Neural cell (in vitro differentiated cells): ENCODE data around the gene DLG2. TPM values are rescaled to one million over a fixed set of nuclear protein-coding genes. Genes with fewer than 3 reads are reported as not detected.
A peak's percentile ranks its signal among the peaks of the same experiment; 100 is the strongest.

Source experiments
- H2AFZ ChIP-seq: fragments of 200-600, 300-800 bp; sonication (generic), shearing (Covaris generic); 2 replicates; pipeline ENCODE4 v1.6.0; 2014; ENCODE audit warnings: low read depth, mild to moderate bottlenecking, antibody characterized with exemption, low read length, moderate library complexity
- H3F3A ChIP-seq: fragments of 200-600 bp; shearing (Covaris generic); 2 replicates; pipeline ENCODE4 v1.6.1; 2016; ENCODE audit warnings: mild to moderate bottlenecking, moderate library complexity, mixed read lengths, antibody characterized with exemption, low read length; ENCODE audit not compliant: insufficient read depth, poor library complexity, severe bottlenecking
- H3K27ac ChIP-seq: fragments of 200-600, 300-800 bp; sonication (generic), shearing (Covaris generic); 2 replicates; pipeline ENCODE4 v1.5.1; 2014; ENCODE audit warnings: mild to moderate bottlenecking, low read length, moderate library complexity
- H3K27me3 ChIP-seq: fragments of 300-800, 200-600 bp; sonication (generic), shearing (Covaris generic); 2 replicates; pipeline ENCODE4 v1.6.0; 2014; ENCODE audit warnings: mild to moderate bottlenecking, low read depth, low read length, moderate library complexity; ENCODE audit not compliant: insufficient read depth
- H3K36me3 ChIP-seq: fragments of 300-800, 200-600 bp; sonication (generic), shearing (Covaris generic); 2 replicates; pipeline ENCODE4 v1.5.1; 2014; ENCODE audit warnings: mild to moderate bottlenecking, antibody characterized with exemption, low read length, moderate library complexity; ENCODE audit not compliant: insufficient read depth
- H3K4me2 ChIP-seq: fragments of 300-800, 200-600 bp; sonication (generic), shearing (Covaris generic); 2 replicates; pipeline ENCODE4 v1.6.0; 2014; ENCODE audit warnings: mild to moderate bottlenecking, low read length
- H3K4me3 ChIP-seq: fragments of 300-800, 200-600 bp; sonication (generic), shearing (Covaris generic); 2 replicates; pipeline ENCODE4 v1.5.1; 2014; ENCODE audit warnings: mild to moderate bottlenecking, low read length, moderate library complexity
- H3K79me2 ChIP-seq: fragments of 200-600 bp; shearing (Covaris generic); replicated peaks from 2 replicates; pipeline ENCODE4 v1.6.0; 2014; ENCODE audit warnings: mild to moderate bottlenecking, low read length, moderate library complexity; ENCODE audit not compliant: insufficient read depth
- H3K9ac ChIP-seq: fragments of 300-800, 200-600 bp; sonication (generic), shearing (Covaris generic); 2 replicates; pipeline ENCODE4 v1.6.1; 2016; ENCODE audit warnings: mild to moderate bottlenecking, low read length, mixed read lengths
- H3K9me2 ChIP-seq: fragments of 200-600 bp; shearing (Covaris generic); 2 replicates; pipeline ENCODE4 v1.6.1; 2016; ENCODE audit warnings: mild to moderate bottlenecking, low read length, mixed read lengths; ENCODE audit not compliant: insufficient read depth
- H3K9me3 ChIP-seq: fragments of 200-600, 300-800 bp; sonication (generic), shearing (Covaris generic); 2 replicates; pipeline ENCODE4 v1.6.1; 2016; ENCODE audit warnings: mild to moderate bottlenecking, mixed run types, low read length, moderate library complexity, mixed read lengths
- H4K20me1 ChIP-seq: fragments of 200-600 bp; shearing (Covaris generic); 2 replicates; pipeline ENCODE4 v1.6.1; 2016; ENCODE audit warnings: mild to moderate bottlenecking, mixed run types; ENCODE audit not compliant: insufficient read depth
- CTCF ChIP-seq: fragments of 450-650 bp; IDR thresholded peaks from 2 replicates; pipeline ENCODE4 v1.5.1; 2014; ENCODE audit warnings: antibody characterized with exemption, mild to moderate bottlenecking, moderate library complexity; ENCODE audit not compliant: poor library complexity, severe bottlenecking
- EP300 ChIP-seq: fragments of 450-650 bp; conservative IDR thresholded peaks from 2 replicates; pipeline ENCODE4 v1.6.1; 2014; ENCODE audit warnings: antibody characterized with exemption, mild to moderate bottlenecking, moderate library complexity; ENCODE audit not compliant: poor library complexity, severe bottlenecking
- EZH2 ChIP-seq: fragments of 200-600, 300-800 bp; shearing (Covaris generic), sonication (generic); IDR thresholded peaks from 2 replicates; pipeline ENCODE4 v1.6.1; 2014; ENCODE audit warnings: antibody characterized with exemption, low read length, borderline replicate concordance, mild to moderate bottlenecking; ENCODE audit not compliant: insufficient read depth, poor library complexity, severe bottlenecking
- MXI1 ChIP-seq: fragments of 450-650 bp; conservative IDR thresholded peaks from 2 replicates; pipeline ENCODE4 v1.6.1; 2014; ENCODE audit warnings: antibody characterized with exemption, mild to moderate bottlenecking; ENCODE audit not compliant: poor library complexity, severe bottlenecking
- POLR2AphosphoS5 ChIP-seq: IDR thresholded peaks from 2 replicates; pipeline ENCODE4 v1.6.1; 2012
- RAD21 ChIP-seq: fragments of 450-650 bp; conservative IDR thresholded peaks from 2 replicates; pipeline ENCODE4 v1.6.1; 2014; ENCODE audit warnings: antibody characterized with exemption, mild to moderate bottlenecking, moderate library complexity
- REST ChIP-seq: IDR thresholded peaks from 2 replicates; pipeline ENCODE4 v1.6.1; 2012; ENCODE audit warnings: borderline replicate concordance
- SMC3 ChIP-seq: fragments of 450-650 bp; conservative IDR thresholded peaks from 2 replicates; pipeline ENCODE4 v1.6.1; 2014; ENCODE audit warnings: antibody characterized with exemption, mild to moderate bottlenecking, moderate library complexity; ENCODE audit not compliant: poor library complexity
- TAF1 ChIP-seq: IDR thresholded peaks from 2 replicates; pipeline ENCODE4 v1.6.1; 2012; ENCODE audit warnings: low read depth
- polyA plus RNA-seq: library from polyadenylated mRNA; depleted of rRNA; stranded (reverse); fragments of >200 nt; gene quantifications from 2 replicates; pipeline ENCODE4 v1.2.3, GENCODE V29; 2014

Gene DLG2
- polyA plus RNA-seq, 1 donor from 2014 or later, result 179 TPM

GRCh38 chr11:84396521-84396920 is 1230.6 kb downstream of the DLG2 start:
- Histone ChIP-seq H3K4me3 (no peak overlapping the region), H4K20me1 (no peaks in the 10 kb centered on the region), H3K27me3 (no peaks in the 10 kb centered on the region), H3K9ac (no peak overlapping the region), H3K27ac (no peak overlapping the region), H2AFZ (no peak overlapping the region), H3K36me3 (no peaks in the 10 kb centered on the region), H3F3A (no peaks in the 10 kb centered on the region), H3K79me2 (no peaks in the 10 kb centered on the region), H3K9me2 (no peaks in the 10 kb centered on the region), H3K4me2 (no peak overlapping the region), H3K9me3 (no peaks in the 10 kb centered on the region)
- no peak for TF ChIP-seq POLR2AphosphoS5
- TF ChIP-seq MXI1, result no peak
- TF ChIP-seq SMC3, result no peak
- TF ChIP-seq TAF1, result no peak
- TF ChIP-seq EZH2, result no peak
- no peak for TF ChIP-seq CTCF
- no peak for TF ChIP-seq RAD21
- no peak for TF ChIP-seq REST
- no peak for TF ChIP-seq EP300

- Histone ChIP-seq H3K9me2 (no peaks in the 10 kb centered on the region), H3K27ac (no peak overlapping the region), H4K20me1 (no peaks in the 10 kb centered on the region)
Observed at GRCh38 chr11:84390441-84391078, 1236.6 kb downstream of the DLG2 start.

More at GRCh38 chr11:84390441-84391078, 1236.6 kb downstream of the DLG2 start:
- no peaks in the 10 kb centered on the region for H3K36me3 ChIP-seq
- H3F3A ChIP-seq, result no peaks in the 10 kb centered on the region
- no peaks in the 10 kb centered on the region for H3K9me3 ChIP-seq
- H3K9ac ChIP-seq, result no peak overlapping the region
- no peaks in the 10 kb centered on the region for H3K79me2 ChIP-seq
- TF ChIP-seq TAF1 (no peak), RAD21 (peak; percentile 48), CTCF (peak; percentile 38)
- no peak overlapping the region for H3K4me2 ChIP-seq
- no peaks in the 10 kb centered on the region for H3K27me3 ChIP-seq
- H2AFZ ChIP-seq, result no peak overlapping the region
- H3K4me3 ChIP-seq, result no peak overlapping the region
